GM12878 (cell line): ENCODE data around the gene CCL4. TPM values are rescaled to one million over a fixed set of nuclear protein-coding genes. Genes with fewer than 3 reads are reported as not detected.

ENCODE experiments used
- ATAC-seq: fragments of 200-7000 bp; cut with Tn5 transposase; 3 replicates; pipeline ENCODE4 v1.9.1; 2020; ENCODE audit warnings: mild to moderate bottlenecking, moderate library complexity
- BruUV-seq: library from RNA; stranded (reverse); fragments of 400-500 nt; replicated peaks from 2 replicates; lab custom pipeline; 2021; lab: Mats Ljungman, UMichigan
- CTCF ChIA-PET: fragments of 300-600 bp; sonication (Branson Sonifier 250); formaldehyde crosslinking; extraction: SDS; loops from one replicate; lab custom pipeline; 2021; ENCODE audit warnings: inconsistent platforms; lab: Yijun Ruan, JAX
- POLR2A ChIA-PET: fragments of 350-600 bp; formaldehyde crosslinking; extraction: SDS; loops from one replicate; lab custom pipeline; 2021; ENCODE audit warnings: inconsistent platforms; lab: Charles Lee
- RAD21 ChIA-PET: fragments of 300-600 bp; sonication (Branson Sonifier 250); formaldehyde crosslinking; loops from one replicate; lab custom pipeline; 2023; ENCODE audit warnings: antibody characterized with exemption; ENCODE audit not compliant: unreplicated experiment; lab: Charles Lee
- SMC1A ChIA-PET: fragments of 300-600 bp; sonication (Branson Sonifier 250); formaldehyde crosslinking; loops from one replicate; lab custom pipeline; 2023; ENCODE audit not compliant: unreplicated experiment, uncharacterized antibody; lab: Charles Lee
- DNase-seq: peaks from one replicate; pipeline ENCODE4 v3.0.0-alpha.2; 2011; ENCODE audit warnings: low read depth, low spot score
- FAIRE-seq: peaks from 3 replicates; lab custom pipeline; 2011; peaks lifted over from hg19 to GRCh38; lab: Jason Lieb, UNC
- H2AFZ ChIP-seq: 2 replicates; pipeline ENCODE4 v1.6.0; 2011; ENCODE audit warnings: low read depth, low read length, control low read depth; ENCODE audit not compliant: control insufficient read depth
- H3K27ac ChIP-seq: 2 replicates; pipeline ENCODE4 v1.5.1; 2011; ENCODE audit warnings: control low read depth; ENCODE audit not compliant: control insufficient read depth, insufficient read depth
- H3K27me3 ChIP-seq, 2 experiments: replicated peaks in 1 of 2; 2 replicates each; pipeline versions ENCODE4 v1.6.0 to v1.6.1; 2011; ENCODE audit warnings: low read length in 1 of 2; ENCODE audit not compliant: control insufficient read depth in 2 of 2, insufficient read depth in 2 of 2
- H3K36me3 ChIP-seq, 2 experiments: 2 replicates each; pipeline ENCODE4 v1.5.1; 2011; ENCODE audit warnings: low read length in 1 of 2; ENCODE audit not compliant: control insufficient read depth in 2 of 2, insufficient read depth in 2 of 2
- H3K4me1 ChIP-seq: 2 replicates; pipeline ENCODE4 v1.6.1; 2011; ENCODE audit warnings: mild to moderate bottlenecking, low read length, moderate library complexity, mixed read lengths; ENCODE audit not compliant: control insufficient read depth, insufficient read depth
- H3K4me2 ChIP-seq: 2 replicates; pipeline ENCODE4 v1.6.0; 2011; ENCODE audit warnings: control low read depth; ENCODE audit not compliant: control insufficient read depth, insufficient read depth
- H3K4me3 ChIP-seq: fragments of 200-600 bp; sonication (generic); 2 replicates; pipeline ENCODE4 v1.5.1; 2016
- H3K79me2 ChIP-seq: 2 replicates; pipeline ENCODE4 v1.6.0; 2011; ENCODE audit warnings: low read length; ENCODE audit not compliant: control insufficient read depth, insufficient read depth
- H3K9ac ChIP-seq: 2 replicates; pipeline ENCODE4 v1.8.0; 2011; ENCODE audit warnings: low read length, control low read depth, mixed read lengths; ENCODE audit not compliant: control insufficient read depth, insufficient read depth
- H3K9me3 ChIP-seq: replicated peaks from 3 replicates; pipeline ENCODE4 v1.5.1; 2011; ENCODE audit warnings: mild to moderate bottlenecking, low read length; ENCODE audit not compliant: control insufficient read depth, insufficient read depth
- H4K20me1 ChIP-seq: 2 replicates; pipeline ENCODE4 v1.6.0; 2011; ENCODE audit not compliant: control insufficient read depth, insufficient read depth
- BACH1 ChIP-seq: fragments of 450-650 bp; IDR thresholded peaks from 2 replicates; pipeline ENCODE4 v1.6.1; 2017; ENCODE audit warnings: mild to moderate bottlenecking, borderline replicate concordance
- BHLHE40 ChIP-seq, 2 experiments: fragments of 450-650 bp in 1 of 2; IDR thresholded peaks; 2 replicates each; pipeline ENCODE4 v1.6.1; 2011 to 2017; ENCODE audit warnings: low read depth in 2 of 2, borderline replicate concordance in 1 of 2, improper control_type of control experiment in 1 of 2, low read length in 1 of 2, mild to moderate bottlenecking in 1 of 2
- BRCA1 ChIP-seq: IDR thresholded peaks from 2 replicates; pipeline ENCODE4 v1.6.1; 2011; ENCODE audit warnings: low read depth, low read length, improper control_type of control experiment
- CHD4 ChIP-seq: fragments of 200-600 bp; sonication (generic); IDR thresholded peaks from 2 replicates; pipeline ENCODE4 v1.6.1; 2016; ENCODE audit warnings: mild to moderate bottlenecking
- ETV6 ChIP-seq, 2 experiments: fragments of 450-650 bp in 1 of 2; IDR thresholded peaks in 1 of 2; conservative IDR thresholded peaks in 1 of 2; 2 replicates each; pipeline ENCODE4 v1.6.1; 2014; ENCODE audit warnings: antibody characterized with exemption in 1 of 2, borderline replicate concordance in 1 of 2, low read depth in 1 of 2, mild to moderate bottlenecking in 1 of 2, moderate library complexity in 1 of 2
- IKZF1 ChIP-seq: fragments of 450-650 bp; conservative IDR thresholded peaks from 2 replicates; pipeline ENCODE4 v1.6.1; 2017; ENCODE audit warnings: antibody characterized with exemption, mild to moderate bottlenecking
- JUND ChIP-seq: IDR thresholded peaks from 2 replicates; pipeline ENCODE4 v1.6.1; 2012; ENCODE audit warnings: low read depth, mild to moderate bottlenecking, low read length, improper control_type of control experiment, moderate library complexity
- MAX ChIP-seq: IDR thresholded peaks from 2 replicates; pipeline ENCODE4 v1.6.1; 2012; ENCODE audit warnings: low read depth, low read length, improper control_type of control experiment
- MEF2A ChIP-seq: IDR thresholded peaks from 2 replicates; pipeline ENCODE4 v1.6.1; 2011; ENCODE audit warnings: low read depth, mild to moderate bottlenecking, low read length, moderate library complexity; ENCODE audit not compliant: insufficient read depth
- NFIC ChIP-seq: IDR thresholded peaks from 2 replicates; pipeline ENCODE4 v1.6.1; 2012; ENCODE audit warnings: low read depth, mild to moderate bottlenecking, inconsistent platforms, low read length, moderate library complexity
- RAD21 ChIP-seq: IDR thresholded peaks from 2 replicates; pipeline ENCODE4 v1.6.1; 2011; ENCODE audit warnings: mild to moderate bottlenecking, low read depth, low read length, moderate library complexity; ENCODE audit not compliant: insufficient read depth
- SMC3 ChIP-seq: IDR thresholded peaks from 2 replicates; pipeline ENCODE4 v1.6.1; 2011; ENCODE audit warnings: low read length, improper control_type of control experiment, borderline replicate concordance
- SPI1 ChIP-seq: IDR thresholded peaks from 2 replicates; pipeline ENCODE4 v1.6.1; 2011; ENCODE audit warnings: low read depth, mild to moderate bottlenecking, low read length, moderate library complexity, borderline replicate concordance; ENCODE audit not compliant: insufficient read depth
- TARDBP ChIP-seq: IDR thresholded peaks from 2 replicates; pipeline ENCODE4 v1.6.1; 2016; ENCODE audit warnings: borderline replicate concordance
- TCF3 ChIP-seq: IDR thresholded peaks from 2 replicates; pipeline ENCODE4 v1.6.1; 2012; ENCODE audit warnings: low read depth, mild to moderate bottlenecking, low read length, borderline replicate concordance; ENCODE audit not compliant: insufficient read depth
- YY1 ChIP-seq: IDR thresholded peaks from 2 replicates; pipeline ENCODE4 v1.6.1; 2011; ENCODE audit warnings: low read depth, mild to moderate bottlenecking, low read length
- WGBS: methylation state at CpG from one replicate; pipeline ENCODE4 v1.1.6; 2016; ENCODE audit warnings: low lambda C conversion rate; ENCODE audit not compliant: insufficient replicate concordance, insufficient coverage; ENCODE audit errors: missing lambda C conversion rate; 5-methylcytosine and 5-hydroxymethylcytosine counted together
- in situ Hi-C: fragments of 300-500 bp; cut with MboI; formaldehyde crosslinking; loops from 9 replicates; pipeline ENCODE4 v1.14.3; 2018; ENCODE audit warnings: mixed read lengths
- intact Hi-C: fragments of 100-400 bp; cut with micrococcal nuclease; formaldehyde crosslinking; loops from one replicate; pipeline ENCODE4 v1.14.2; 2022; ENCODE audit not compliant: unreplicated experiment
- polyA plus RNA-seq, 11 experiments: library from polyadenylated mRNA; depleted of rRNA in 4 of 11; unstranded in 6 of 11; stranded (reverse) in 5 of 11; fragments of >200 nt; fragmentation: Nextera tagmentation in 4 of 11; fragmentation: Illumina TruSeq in 1 of 11; extraction: Ambion mirVana in 4 of 11; extraction: Trizol in 1 of 11; gene quantifications; 1 replicate in 1 of 11; 2 replicates in 10 of 11; pipeline versions ENCODE4 v1.2.1 to v1.2.3, GENCODE V29; 2011 to 2016; ENCODE audit warnings: inconsistent platforms in 2 of 11, missing spikeins in 2 of 11, low read depth in 1 of 11
- total RNA-seq, 4 experiments: library from RNA; depleted of rRNA in 3 of 4; stranded (reverse); fragments of >200 nt in 3 of 4; fragmentation: Illumina TruSeq in 1 of 4; extraction: Trizol in 1 of 4; gene quantifications; 2 replicates each; pipeline versions ENCODE4 v1.2.1 to v1.2.3, GENCODE V29; 2013 to 2021
- TF ChIP-seq, protein P1 (sequence below): fragments of 150-350 bp; IDR thresholded peaks from 2 replicates; pipeline ENCODE4 v1.6.1; 2014; ENCODE audit warnings: mild to moderate bottlenecking, low read depth, low read length
- TF ChIP-seq, protein P2 (sequence below): fragments of 450-650 bp; IDR thresholded peaks from 2 replicates; pipeline ENCODE4 v1.6.1; 2017; ENCODE audit warnings: antibody characterized with exemption, mild to moderate bottlenecking, moderate library complexity

CCL4 gene
- total and polyA plus RNA-seq, 10 of the 15 experiments (the other 5 are each of a cell fraction or from before 2014, with no cell fraction given) = 18.7 to 741 (median 79.4) TPM

DNA sequence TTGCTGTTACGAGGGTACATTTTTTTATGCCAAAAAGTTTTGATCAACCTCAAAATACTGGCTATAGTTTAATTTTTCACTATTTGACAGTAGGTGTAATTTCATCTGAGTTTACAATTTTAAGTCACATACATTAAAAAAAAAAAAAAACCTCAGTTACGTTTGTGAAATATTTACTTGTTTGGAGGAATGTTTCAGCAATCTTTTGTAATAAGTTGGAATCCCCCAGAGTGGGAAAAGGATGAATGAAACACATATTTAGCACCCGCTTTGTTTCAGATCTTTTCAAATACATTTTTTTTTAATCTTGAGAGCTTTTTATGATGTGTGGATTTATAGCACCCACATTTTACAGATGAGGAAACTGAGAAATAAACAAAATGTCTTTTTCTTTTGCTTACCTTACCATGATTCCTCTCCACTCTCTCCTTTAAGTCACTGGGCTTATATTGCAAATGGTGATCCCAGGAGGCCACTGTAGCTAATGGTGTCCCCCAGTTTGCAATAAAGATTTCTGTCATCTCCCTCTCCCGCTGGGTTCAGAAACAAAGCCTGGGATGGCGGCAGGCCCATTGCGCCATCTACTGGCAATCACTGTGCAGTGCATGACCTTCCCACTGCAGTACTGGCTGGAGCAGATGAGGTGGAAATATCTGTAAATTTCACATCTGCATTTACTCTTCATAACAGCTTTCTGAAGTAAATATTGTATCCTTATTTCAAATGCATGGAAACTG, 45.1 kb downstream of the CCL4 start:
- SMC1A ChIA-PET = interaction anchor here (0.7 to 11.3 kb wide), 32 partner anchors 14 to 336 kb away, joined by 3 to 485 read pairs (median 6); partner anchors contain the start of genes CCL14, CCL16, CCL18 and CCL3
- RAD21 ChIA-PET = interaction anchor here (0.5 to 7.8 kb wide), 28 partner anchors 12 to 337 kb away, joined by 3 to 342 read pairs (median 4); partner anchors contain the start of genes CCL16, CCL3, CCL4 and CCL4L2
- in situ Hi-C loops (loop anchor here (5.0 to 25.0 kb wide), 2 partner anchors 176 to 339 kb away; partner anchors contain the start of gene ZNHIT3), intact Hi-C loops (loop anchor here (1.0 to 10.0 kb wide), 6 partner anchors 58 to 336 kb away; partner anchors contain the start of genes CCL3 and ZNHIT3)
- ATAC-seq (peak; percentile 97), FAIRE-seq (no peak), DNase-seq (peak; percentile 57)
- no peaks in the 10 kb centered on the region for H4K20me1 ChIP-seq
- no peaks in the 10 kb centered on the region for H3K27me3 ChIP-seq
- H3K4me1 ChIP-seq = peaks cover 8% of the 10 kb centered on the region
- no peak overlapping the region for H3K4me3 ChIP-seq
- POLR2A ChIA-PET = interaction anchor here (1.1 to 2.5 kb wide), 7 partner anchors 16 to 179 kb away, joined by 3 to 8 read pairs (median 3); partner anchors contain the start of gene CCL4
- no peaks in the 10 kb centered on the region for H3K79me2 ChIP-seq
- H3K36me3 ChIP-seq = no peaks in the 10 kb centered on the region
- CTCF ChIA-PET = interaction anchor here (0.6 to 12.0 kb wide), 47 partner anchors 12 to 803 kb away, joined by 3 to 622 read pairs (median 5); partner anchors contain the start of genes C17orf50, CCL14, CCL16 and CCL3
- BruUV-seq = no TSS peak
- H3K9me3 ChIP-seq = peaks cover 3% of the 10 kb centered on the region; the same call in 1 of the 3 replicates
- H2AFZ ChIP-seq = peak overlapping the region; percentile 16
- no peak overlapping the region for H3K9ac ChIP-seq
- WGBS = 35% methylated on average over 6 of the region's 6 CpGs
- H3K27ac ChIP-seq = no peak overlapping the region
- H3K4me2 ChIP-seq = no peak overlapping the region
- TF ChIP-seq NFIC = no peak
- peak; percentile 100 for TF ChIP-seq SMC3
- peak; percentile 76; the same call in 1 of the 2 replicates for TF ChIP-seq MEF2A
- TF ChIP-seq CHD4 = no peak
- no peak for TF ChIP-seq BACH1
- TF ChIP-seq IKZF1 = peak; percentile 56
- no peak for TF ChIP-seq MAX
- no peak for TF ChIP-seq TCF3
- no peak for TF ChIP-seq TARDBP
- no peak for TF ChIP-seq ETV6 (conservative IDR thresholded peaks at IDR 0.05 in 1 of 2, IDR thresholded peaks at IDR 0.05 in 1 of 2; ENCODE audit: borderline replicate concordance in 1 of 2, low read depth in 1 of 2)
- TF ChIP-seq JUND = 0 out of 2 replicates have a peak, but pooled peaks have one; percentile 21
- TF ChIP-seq, protein P1, sequence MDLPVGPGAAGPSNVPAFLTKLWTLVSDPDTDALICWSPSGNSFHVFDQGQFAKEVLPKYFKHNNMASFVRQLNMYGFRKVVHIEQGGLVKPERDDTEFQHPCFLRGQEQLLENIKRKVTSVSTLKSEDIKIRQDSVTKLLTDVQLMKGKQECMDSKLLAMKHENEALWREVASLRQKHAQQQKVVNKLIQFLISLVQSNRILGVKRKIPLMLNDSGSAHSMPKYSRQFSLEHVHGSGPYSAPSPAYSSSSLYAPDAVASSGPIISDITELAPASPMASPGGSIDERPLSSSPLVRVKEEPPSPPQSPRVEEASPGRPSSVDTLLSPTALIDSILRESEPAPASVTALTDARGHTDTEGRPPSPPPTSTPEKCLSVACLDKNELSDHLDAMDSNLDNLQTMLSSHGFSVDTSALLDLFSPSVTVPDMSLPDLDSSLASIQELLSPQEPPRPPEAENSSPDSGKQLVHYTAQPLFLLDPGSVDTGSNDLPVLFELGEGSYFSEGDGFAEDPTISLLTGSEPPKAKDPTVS = no peak
- no peak for TF ChIP-seq SPI1
- TF ChIP-seq RAD21 = peak; percentile 100
- TF ChIP-seq, protein P2, sequence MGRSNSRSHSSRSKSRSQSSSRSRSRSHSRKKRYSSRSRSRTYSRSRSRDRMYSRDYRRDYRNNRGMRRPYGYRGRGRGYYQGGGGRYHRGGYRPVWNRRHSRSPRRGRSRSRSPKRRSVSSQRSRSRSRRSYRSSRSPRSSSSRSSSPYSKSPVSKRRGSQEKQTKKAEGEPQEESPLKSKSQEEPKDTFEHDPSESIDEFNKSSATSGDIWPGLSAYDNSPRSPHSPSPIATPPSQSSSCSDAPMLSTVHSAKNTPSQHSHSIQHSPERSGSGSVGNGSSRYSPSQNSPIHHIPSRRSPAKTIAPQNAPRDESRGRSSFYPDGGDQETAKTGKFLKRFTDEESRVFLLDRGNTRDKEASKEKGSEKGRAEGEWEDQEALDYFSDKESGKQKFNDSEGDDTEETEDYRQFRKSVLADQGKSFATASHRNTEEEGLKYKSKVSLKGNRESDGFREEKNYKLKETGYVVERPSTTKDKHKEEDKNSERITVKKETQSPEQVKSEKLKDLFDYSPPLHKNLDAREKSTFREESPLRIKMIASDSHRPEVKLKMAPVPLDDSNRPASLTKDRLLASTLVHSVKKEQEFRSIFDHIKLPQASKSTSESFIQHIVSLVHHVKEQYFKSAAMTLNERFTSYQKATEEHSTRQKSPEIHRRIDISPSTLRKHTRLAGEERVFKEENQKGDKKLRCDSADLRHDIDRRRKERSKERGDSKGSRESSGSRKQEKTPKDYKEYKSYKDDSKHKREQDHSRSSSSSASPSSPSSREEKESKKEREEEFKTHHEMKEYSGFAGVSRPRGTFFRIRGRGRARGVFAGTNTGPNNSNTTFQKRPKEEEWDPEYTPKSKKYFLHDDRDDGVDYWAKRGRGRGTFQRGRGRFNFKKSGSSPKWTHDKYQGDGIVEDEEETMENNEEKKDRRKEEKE = no peak
- peak; percentile 6 to 59; a peak in 3 of 4 replicates for TF ChIP-seq BHLHE40 (IDR thresholded peaks at IDR 0.05; ENCODE audit: borderline replicate concordance in 1 of 2, low read depth in 2 of 2, low read length in 1 of 2)
- TF ChIP-seq YY1 = peak; percentile 90
- TF ChIP-seq BRCA1 = no peak
